Upper lobe of left lung (tissue), 4 donors: ENCODE results near the gene POTEJ.
"Not testable (repeated sequence)": the region's sequence is repeated elsewhere in the genome, so short reads cannot be mapped to it uniquely, and the experiment has no call there.

ENCODE experiments used
- CTCF ChIP-seq, 6 experiments: fragments of 450-650 bp in 4 of 6; fragments of 200-600 bp in 2 of 6; sonication (generic) in 2 of 6; IDR thresholded peaks; one replicate each; pipeline ENCODE4 v1.5.1; 2016 to 2019; ENCODE audit warnings: antibody characterized with exemption in 6 of 6
- EP300 ChIP-seq, 4 donors: sonication (generic); formaldehyde crosslinking; IDR thresholded peaks; one replicate each; pipeline ENCODE4 v1.5.1; 2017; ENCODE audit warnings: antibody characterized with exemption in 4 of 4, control low read depth in 2 of 4
- POLR2A ChIP-seq, 4 donors: fragments of 450-650 bp; IDR thresholded peaks; one replicate each; pipeline ENCODE4 v1.5.1; 2016 to 2017; ENCODE audit warnings: antibody characterized with exemption in 4 of 4, mild to moderate bottlenecking in 2 of 4
- POLR2AphosphoS5 ChIP-seq, 2 donors: sonication (generic); formaldehyde crosslinking; IDR thresholded peaks; one replicate each; pipeline ENCODE4 v1.5.1; 2017; ENCODE audit warnings: antibody characterized with exemption in 2 of 2

GRCh38 chr2:130664506-130664905, 53.3 kb downstream of the POTEJ start:
- TF ChIP-seq POLR2A, CTCF, POLR2AphosphoS5, EP300 (IDR thresholded peaks at IDR 0.05): not testable (repeated sequence)
